ENCODE data around the gene ZNF407. TPM values are rescaled to one million over a fixed set of nuclear protein-coding genes. Genes with fewer than 3 reads are reported as not detected.

The ZNF407 gene
- total RNA-seq, 2 experiments from 2014 or later, result 23.2 to 24.7 TPM

DNA sequence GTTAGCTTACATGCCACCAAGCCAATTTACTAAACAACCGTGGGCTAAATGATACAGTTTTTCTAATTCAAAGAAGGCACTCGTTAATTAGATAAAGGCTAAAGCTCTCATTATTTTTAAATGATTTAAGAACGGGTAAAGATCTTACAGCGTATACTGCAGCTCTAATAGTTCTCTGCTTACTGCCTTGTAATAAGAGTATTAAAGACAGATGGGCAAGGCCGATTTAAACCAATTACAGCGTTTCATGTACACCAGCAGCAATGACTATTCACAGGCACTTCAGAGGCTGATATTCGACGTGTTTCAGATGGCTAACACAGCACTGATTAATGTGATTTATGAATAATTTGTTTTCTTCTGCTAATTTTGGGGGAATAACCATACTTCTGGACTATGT lies 259.3 kb downstream of the ZNF407 start:
- ChIA-PET CTCF (no interaction called here), POLR2A (no interaction called here)
- H3K4me3 Mint-ChIP-seq, result no peak overlapping the region
- TF ChIP-seq, protein P1, sequence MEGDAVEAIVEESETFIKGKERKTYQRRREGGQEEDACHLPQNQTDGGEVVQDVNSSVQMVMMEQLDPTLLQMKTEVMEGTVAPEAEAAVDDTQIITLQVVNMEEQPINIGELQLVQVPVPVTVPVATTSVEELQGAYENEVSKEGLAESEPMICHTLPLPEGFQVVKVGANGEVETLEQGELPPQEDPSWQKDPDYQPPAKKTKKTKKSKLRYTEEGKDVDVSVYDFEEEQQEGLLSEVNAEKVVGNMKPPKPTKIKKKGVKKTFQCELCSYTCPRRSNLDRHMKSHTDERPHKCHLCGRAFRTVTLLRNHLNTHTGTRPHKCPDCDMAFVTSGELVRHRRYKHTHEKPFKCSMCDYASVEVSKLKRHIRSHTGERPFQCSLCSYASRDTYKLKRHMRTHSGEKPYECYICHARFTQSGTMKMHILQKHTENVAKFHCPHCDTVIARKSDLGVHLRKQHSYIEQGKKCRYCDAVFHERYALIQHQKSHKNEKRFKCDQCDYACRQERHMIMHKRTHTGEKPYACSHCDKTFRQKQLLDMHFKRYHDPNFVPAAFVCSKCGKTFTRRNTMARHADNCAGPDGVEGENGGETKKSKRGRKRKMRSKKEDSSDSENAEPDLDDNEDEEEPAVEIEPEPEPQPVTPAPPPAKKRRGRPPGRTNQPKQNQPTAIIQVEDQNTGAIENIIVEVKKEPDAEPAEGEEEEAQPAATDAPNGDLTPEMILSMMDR (IDR thresholded peaks at IDR 0.05), result no peak
- no peak overlapping the region for H3K27ac Mint-ChIP-seq
- no peaks in the 10 kb centered on the region for H3K27me3 Mint-ChIP-seq
- Histone ChIP-seq H3K27ac (ENCODE audit: low read depth in 1 of 2, low read length in 2 of 2) (no peak overlapping the region), H3K36me3 (ENCODE audit: insufficient read depth, low read length) (no peaks in the 10 kb centered on the region), H3K4me1 (ENCODE audit: insufficient read depth, low read length) (no peaks in the 10 kb centered on the region), H3K27me3 (ENCODE audit: control insufficient read depth in 1 of 2, insufficient read depth in 2 of 2, low read length in 2 of 2) (no peaks in the 10 kb centered on the region), H3K9me3 (ENCODE audit: control insufficient read depth in 1 of 2, insufficient read depth in 1 of 2, low read length in 2 of 2) (no peaks in the 10 kb centered on the region), H3K4me3 (ENCODE audit: low read length) (no peak overlapping the region)
- no peaks in the 10 kb centered on the region for H3K4me1 Mint-ChIP-seq (ENCODE audit: low read depth)
- intact Hi-C loops (cut with DNase I, micrococcal nuclease), result no loop called here
- ATAC-seq (ENCODE audit: poor library complexity) (no peak), DNase-seq (no peak)
- H3K36me3 Mint-ChIP-seq (ENCODE audit: low read depth), result no peaks in the 10 kb centered on the region
- no peaks in the 10 kb centered on the region for H3K9me3 Mint-ChIP-seq

DNA sequence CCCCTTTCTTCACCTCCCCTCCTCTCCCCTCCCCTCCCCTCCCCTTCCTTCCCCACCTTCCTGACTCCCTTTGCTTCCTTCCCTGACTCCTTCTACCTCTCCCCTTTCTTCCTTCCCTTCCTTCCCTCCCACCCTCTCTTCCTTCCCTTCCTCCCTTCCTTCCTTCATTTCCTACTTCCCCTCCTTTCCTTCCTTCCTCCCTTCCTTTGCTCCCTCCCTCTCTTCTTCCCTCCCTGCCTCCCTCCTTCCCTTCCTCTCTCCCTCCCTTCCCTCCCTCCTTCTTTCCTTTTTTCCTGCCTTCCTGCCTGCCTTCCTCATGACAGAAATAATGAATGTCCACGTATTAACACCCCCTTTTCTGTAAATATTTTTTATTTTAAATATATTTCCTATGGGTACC lies 260.2 kb downstream of the ZNF407 start:
- no peaks in the 10 kb centered on the region for H3K4me1 Mint-ChIP-seq (ENCODE audit: low read depth)
- no peaks in the 10 kb centered on the region for H3K9me3 Mint-ChIP-seq
- no peak overlapping the region for H3K27ac Mint-ChIP-seq
- ChIA-PET POLR2A (no interaction called here), CTCF (no interaction called here)
- DNase-seq (no peak), ATAC-seq (ENCODE audit: poor library complexity) (no peak)
- TF ChIP-seq, protein P1 (IDR thresholded peaks at IDR 0.05), result no peak
- Histone ChIP-seq H3K27ac (ENCODE audit: low read depth in 1 of 2, low read length in 2 of 2) (no peak overlapping the region), H3K9me3 (ENCODE audit: control insufficient read depth in 1 of 2, insufficient read depth in 1 of 2, low read length in 2 of 2) (no peaks in the 10 kb centered on the region), H3K36me3 (ENCODE audit: insufficient read depth, low read length) (no peaks in the 10 kb centered on the region), H3K4me1 (ENCODE audit: insufficient read depth, low read length) (no peaks in the 10 kb centered on the region), H3K27me3 (ENCODE audit: control insufficient read depth in 1 of 2, insufficient read depth in 2 of 2, low read length in 2 of 2) (no peaks in the 10 kb centered on the region), H3K4me3 (ENCODE audit: low read length) (no peak overlapping the region)
- no peaks in the 10 kb centered on the region for H3K27me3 Mint-ChIP-seq
- intact Hi-C loops (cut with DNase I, micrococcal nuclease), result no loop called here
- H3K36me3 Mint-ChIP-seq (ENCODE audit: low read depth), result no peaks in the 10 kb centered on the region
- no peak overlapping the region for H3K4me3 Mint-ChIP-seq

DNA sequence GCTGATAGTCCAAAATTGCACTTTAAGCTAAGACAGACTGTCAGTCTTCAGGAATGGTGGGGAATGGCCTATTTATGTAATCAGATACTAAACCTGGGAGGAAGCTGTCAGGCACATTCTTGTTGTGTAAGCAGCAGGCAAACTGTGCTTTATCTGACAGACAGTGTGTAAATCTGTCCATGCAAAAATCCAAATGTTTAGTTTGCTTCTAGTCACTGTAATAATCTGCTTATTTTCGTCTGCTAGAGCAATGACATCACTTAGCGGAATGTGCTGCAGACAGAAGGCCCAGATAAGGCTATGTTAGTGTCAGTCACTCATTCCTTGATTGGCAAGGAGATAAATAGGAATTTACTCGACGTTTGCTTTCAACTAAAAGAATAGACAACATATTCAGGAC lies 263.5 kb downstream of the ZNF407 start:
- Mint-ChIP-seq H3K9me3 (no peaks in the 10 kb centered on the region), H3K27ac (no peak overlapping the region), H3K4me1 (ENCODE audit: low read depth) (no peaks in the 10 kb centered on the region), H3K36me3 (ENCODE audit: low read depth) (no peaks in the 10 kb centered on the region), H3K27me3 (no peaks in the 10 kb centered on the region), H3K4me3 (no peak overlapping the region)
- no peaks in the 10 kb centered on the region for H3K4me1 ChIP-seq (ENCODE audit: insufficient read depth, low read length)
- DNase-seq (no peak), ATAC-seq (ENCODE audit: poor library complexity) (no peak)
- H3K27ac ChIP-seq (ENCODE audit: low read depth in 1 of 2, low read length in 2 of 2), result no peak overlapping the region
- POLR2A ChIA-PET, result no interaction called here
- no peak overlapping the region for H3K4me3 ChIP-seq (ENCODE audit: low read length)
- H3K27me3 ChIP-seq (ENCODE audit: control insufficient read depth in 1 of 2, insufficient read depth in 2 of 2, low read length in 2 of 2), result no peaks in the 10 kb centered on the region
- intact Hi-C loops (cut with DNase I, micrococcal nuclease), result no loop called here
- no peaks in the 10 kb centered on the region for H3K9me3 ChIP-seq (ENCODE audit: control insufficient read depth in 1 of 2, insufficient read depth in 1 of 2, low read length in 2 of 2)
- CTCF ChIA-PET, result no interaction called here
- H3K36me3 ChIP-seq (ENCODE audit: insufficient read depth, low read length), result no peaks in the 10 kb centered on the region
- TF ChIP-seq, protein P1 (IDR thresholded peaks at IDR 0.05), result no peak
